ENCODE data around the gene TRPM5. TPM values are rescaled to one million over a fixed set of nuclear protein-coding genes. Genes with fewer than 3 reads are reported as not detected.

The TRPM5 gene
- total RNA-seq, 1 experiment from 2014 or later = 0.07 TPM

GRCh38 chr11:2436521-2437031 lies 7.7 kb downstream of the TRPM5 start (continued):
- TF ChIP-seq FOXP4 (CRISPR knock-in tag; IDR thresholded peaks at IDR 0.05) (no peak), TCF7 (CRISPR knock-in tag; IDR thresholded peaks at IDR 0.05; ENCODE audit: low read depth) (no peak), ZNF138 (CRISPR knock-in tag; conservative IDR thresholded peaks at IDR 0.05) (no peak)

GRCh38 chr11:2436013-2436520 lies 8.2 kb downstream of the TRPM5 start:
- H3K36me3 Mint-ChIP-seq = no peaks in the 10 kb centered on the region
- H3K4me3 Mint-ChIP-seq = no peak overlapping the region
- ATAC-seq (no peak), DNase-seq (ENCODE audit: low spot score) (no peak)
- H3K4me1 Mint-ChIP-seq = no peaks in the 10 kb centered on the region
- peaks cover 46% of the 10 kb centered on the region for H3K27me3 Mint-ChIP-seq (ENCODE audit: low read depth)
- CTCF ChIA-PET = interaction anchor here (1.0 to 1.6 kb wide), 3 partner anchors 8 to 456 kb away, joined by 3 to 4 read pairs (median 4); no protein-coding TSS in a partner anchor
- POLR2A ChIA-PET = no interaction called here
- H3K27ac Mint-ChIP-seq = no peak overlapping the region
- TF ChIP-seq SP1 (CRISPR knock-in tag; conservative IDR thresholded peaks at IDR 0.05) = no peak
- TF ChIP-seq KAT7 (CRISPR knock-in tag; IDR thresholded peaks at IDR 0.05; ENCODE audit: borderline replicate concordance) = no peak
- no peak for TF ChIP-seq ZNF281 (CRISPR knock-in tag; IDR thresholded peaks at IDR 0.05)
- TF ChIP-seq ZNF232 (CRISPR knock-in tag; IDR thresholded peaks at IDR 0.05) = no peak
- no peak for TF ChIP-seq ZNF425 (CRISPR knock-in tag; conservative IDR thresholded peaks at IDR 0.05)
- no peak for TF ChIP-seq ZNF263 (CRISPR knock-in tag; IDR thresholded peaks at IDR 0.05; ENCODE audit: low read depth)
- no peak for TF ChIP-seq MLX (CRISPR knock-in tag; IDR thresholded peaks at IDR 0.05)
- TF ChIP-seq CTCF (IDR thresholded peaks at IDR 0.05) = no peak
- no peak for TF ChIP-seq RORB (CRISPR knock-in tag; IDR thresholded peaks at IDR 0.05)
- TF ChIP-seq OVOL2 (CRISPR knock-in tag; IDR thresholded peaks at IDR 0.05; ENCODE audit: borderline replicate concordance) = no peak
- peaks cover 5% of the 10 kb centered on the region for H3K9me3 Mint-ChIP-seq

Measured in WTC11 (cell line).